GM12892 (cell line): ENCODE results near the gene TMEM132E.

ENCODE experiments used
- DNase-seq: peaks from one replicate; pipeline ENCODE4 v3.0.0; 2011; ENCODE audit not compliant: insufficient read length
- FAIRE-seq: peaks from 2 replicates; lab custom pipeline; 2011; peaks lifted over from hg19 to GRCh38; lab: Jason Lieb, UNC
- POLR2A ChIP-seq: IDR thresholded peaks from 2 replicates; pipeline ENCODE4 v1.6.1; 2011; ENCODE audit warnings: low read depth, low read length, control low read depth
- POLR2AphosphoS5 ChIP-seq: IDR thresholded peaks from 2 replicates; pipeline ENCODE4 v1.6.1; 2011; ENCODE audit warnings: low read depth, low read length, control low read depth
- TAF1 ChIP-seq: IDR thresholded peaks from 2 replicates; pipeline ENCODE4 v1.6.1; 2011; ENCODE audit warnings: low read depth, mild to moderate bottlenecking, control low read depth, low read length, borderline replicate concordance

Gene TMEM132E

DNA sequence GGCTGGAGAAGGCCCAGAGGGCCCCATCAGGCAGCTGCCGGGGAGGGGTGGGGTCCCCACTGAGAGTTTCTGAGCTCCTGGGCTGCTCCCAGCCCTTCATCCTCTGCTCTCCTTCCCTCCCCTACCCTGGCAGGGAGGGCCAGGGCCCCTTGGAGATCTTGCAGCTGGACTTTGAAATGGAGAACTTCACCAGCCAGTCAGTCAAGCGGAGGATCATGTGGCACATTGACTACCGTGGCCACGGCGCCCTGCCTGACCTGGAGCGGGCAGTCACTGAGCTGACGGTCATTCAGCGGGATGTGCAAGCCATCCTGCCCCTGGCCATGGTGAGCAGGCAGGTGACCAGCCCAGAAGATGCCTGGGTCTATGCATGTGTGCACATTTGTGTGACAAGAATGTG, 49.5 kb downstream of the TMEM132E start:
- FAIRE-seq (no peak), DNase-seq (no peak)
- no peak for TF ChIP-seq POLR2A
- TF ChIP-seq POLR2AphosphoS5 = no peak
- TF ChIP-seq TAF1 = no peak

DNA sequence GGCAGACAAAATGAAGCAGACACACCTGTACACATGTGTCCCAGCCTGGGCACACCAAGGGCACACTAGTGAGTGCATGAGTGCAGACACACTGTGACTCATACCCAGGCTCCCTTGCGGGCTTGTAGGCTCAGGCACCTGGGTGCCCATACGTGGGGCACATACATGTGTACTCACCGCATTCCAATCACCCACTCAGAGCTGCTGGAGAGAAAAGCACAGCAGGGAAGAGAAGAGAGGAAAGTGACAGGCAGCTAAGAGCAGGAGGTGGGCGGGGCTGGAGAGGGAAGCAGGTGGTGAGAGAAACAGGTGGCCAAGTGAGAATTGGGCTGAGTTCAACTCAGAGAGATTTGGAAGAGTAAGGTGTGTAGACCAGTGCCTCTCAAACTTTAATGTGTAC, 54.0 kb downstream of the TMEM132E start:
- DNase-seq = no peak
- TF ChIP-seq POLR2AphosphoS5 (no peak), TAF1 (no peak), POLR2A (no peak)
- no peak for FAIRE-seq

DNA sequence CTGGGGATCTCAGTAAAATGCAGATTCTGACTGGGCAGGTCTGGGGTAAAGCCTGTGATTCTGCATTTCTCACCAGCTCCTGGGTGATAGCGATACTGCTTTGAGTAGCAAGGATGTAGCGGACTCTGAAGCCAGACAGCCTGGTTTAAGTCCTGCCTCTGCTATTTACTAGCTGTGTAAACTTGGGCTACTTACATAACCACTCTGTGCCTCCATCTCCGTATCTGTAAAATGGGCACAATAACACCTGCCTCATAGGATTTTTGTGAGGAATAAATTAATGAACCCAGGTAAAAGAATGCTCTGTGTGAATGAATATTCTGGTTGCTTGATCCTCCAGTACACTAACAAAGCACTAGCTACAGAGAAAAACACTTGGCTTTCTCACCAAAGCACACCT, 54.4 kb downstream of the TMEM132E start:
- FAIRE-seq (no peak), DNase-seq (no peak)
- TF ChIP-seq POLR2A (no peak), POLR2AphosphoS5 (no peak), TAF1 (no peak)

DNA sequence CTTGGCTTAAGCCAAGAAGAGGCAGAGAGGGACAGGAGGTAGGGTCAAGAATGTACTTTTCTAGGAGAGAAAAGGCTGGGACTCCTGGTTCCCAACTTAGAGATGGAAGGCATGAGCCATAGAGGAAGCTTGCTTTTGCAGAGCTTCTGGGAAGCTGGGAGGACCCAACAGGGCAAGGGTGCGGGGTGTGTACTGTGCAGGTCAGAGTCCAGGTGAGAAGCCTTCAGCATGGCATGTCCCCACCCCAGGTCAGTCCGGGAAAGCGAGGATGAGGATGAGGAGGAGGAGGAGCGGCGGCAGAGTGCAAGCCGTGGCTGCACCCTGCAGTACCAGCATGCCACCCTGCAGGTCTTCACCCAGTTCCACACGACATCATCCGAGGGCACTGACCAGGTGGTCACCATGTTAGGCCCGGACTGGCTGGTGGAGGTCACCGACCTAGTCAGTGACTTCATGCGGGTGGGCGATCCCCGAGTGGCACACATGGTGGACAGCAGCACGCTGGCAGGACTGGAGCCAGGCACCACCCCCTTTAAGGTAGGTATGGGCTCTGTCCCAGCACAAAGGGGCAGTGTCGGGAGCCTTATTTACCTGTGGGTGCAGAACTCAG, 55.3 kb downstream of the TMEM132E start:
- TF ChIP-seq POLR2A (no peak), POLR2AphosphoS5 (no peak), TAF1 (no peak)
- no peak for FAIRE-seq
- DNase-seq = no peak

DNA sequence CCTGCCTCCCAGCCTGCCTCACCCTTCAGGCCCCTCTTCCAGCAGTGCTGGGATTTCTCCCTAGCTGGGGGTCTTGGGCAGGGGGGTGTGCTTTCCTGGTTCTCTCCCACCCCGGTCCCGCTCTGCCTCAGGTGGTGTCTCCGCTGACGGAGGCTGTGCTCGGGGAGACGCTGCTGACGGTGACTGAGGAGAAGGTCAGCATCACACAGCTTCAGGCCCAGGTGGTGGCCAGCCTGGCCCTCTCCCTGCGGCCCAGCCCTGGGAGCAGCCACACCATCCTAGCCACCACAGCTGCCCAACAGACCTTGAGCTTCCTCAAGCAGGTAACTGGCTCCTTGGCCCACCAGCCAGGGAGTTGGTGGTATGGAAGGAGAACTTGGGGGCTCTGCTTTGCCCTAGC, 56.5 kb downstream of the TMEM132E start:
- no peak for TF ChIP-seq TAF1
- TF ChIP-seq POLR2A = no peak
- TF ChIP-seq POLR2AphosphoS5 = no peak
- DNase-seq (no peak), FAIRE-seq (no peak)

DNA sequence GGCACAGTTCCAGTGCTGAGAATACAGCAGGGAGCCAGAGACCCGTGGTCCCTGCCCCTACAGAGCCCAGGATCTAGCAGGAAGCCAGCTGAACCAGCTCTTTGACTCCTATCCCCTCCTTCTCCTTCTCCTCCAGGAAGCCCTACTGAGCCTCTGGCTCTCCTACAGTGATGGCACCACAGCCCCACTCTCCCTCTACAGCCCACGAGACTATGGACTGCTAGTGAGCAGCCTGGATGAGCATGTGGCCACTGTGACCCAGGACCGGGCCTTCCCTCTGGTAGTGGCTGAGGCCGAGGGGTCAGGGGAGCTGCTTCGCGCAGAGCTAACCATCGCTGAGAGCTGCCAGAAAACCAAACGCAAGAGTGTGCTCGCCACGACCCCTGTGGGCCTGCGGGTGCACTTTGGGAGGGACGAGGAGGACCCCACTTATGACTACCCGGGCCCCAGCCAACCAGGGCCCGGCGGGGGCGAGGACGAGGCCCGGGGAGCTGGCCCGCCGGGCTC, 57.7 kb downstream of the TMEM132E start:
- TF ChIP-seq POLR2A = no peak
- TF ChIP-seq TAF1 = no peak
- TF ChIP-seq POLR2AphosphoS5 = no peak
- no peak for DNase-seq
- no peak for FAIRE-seq

DNA sequence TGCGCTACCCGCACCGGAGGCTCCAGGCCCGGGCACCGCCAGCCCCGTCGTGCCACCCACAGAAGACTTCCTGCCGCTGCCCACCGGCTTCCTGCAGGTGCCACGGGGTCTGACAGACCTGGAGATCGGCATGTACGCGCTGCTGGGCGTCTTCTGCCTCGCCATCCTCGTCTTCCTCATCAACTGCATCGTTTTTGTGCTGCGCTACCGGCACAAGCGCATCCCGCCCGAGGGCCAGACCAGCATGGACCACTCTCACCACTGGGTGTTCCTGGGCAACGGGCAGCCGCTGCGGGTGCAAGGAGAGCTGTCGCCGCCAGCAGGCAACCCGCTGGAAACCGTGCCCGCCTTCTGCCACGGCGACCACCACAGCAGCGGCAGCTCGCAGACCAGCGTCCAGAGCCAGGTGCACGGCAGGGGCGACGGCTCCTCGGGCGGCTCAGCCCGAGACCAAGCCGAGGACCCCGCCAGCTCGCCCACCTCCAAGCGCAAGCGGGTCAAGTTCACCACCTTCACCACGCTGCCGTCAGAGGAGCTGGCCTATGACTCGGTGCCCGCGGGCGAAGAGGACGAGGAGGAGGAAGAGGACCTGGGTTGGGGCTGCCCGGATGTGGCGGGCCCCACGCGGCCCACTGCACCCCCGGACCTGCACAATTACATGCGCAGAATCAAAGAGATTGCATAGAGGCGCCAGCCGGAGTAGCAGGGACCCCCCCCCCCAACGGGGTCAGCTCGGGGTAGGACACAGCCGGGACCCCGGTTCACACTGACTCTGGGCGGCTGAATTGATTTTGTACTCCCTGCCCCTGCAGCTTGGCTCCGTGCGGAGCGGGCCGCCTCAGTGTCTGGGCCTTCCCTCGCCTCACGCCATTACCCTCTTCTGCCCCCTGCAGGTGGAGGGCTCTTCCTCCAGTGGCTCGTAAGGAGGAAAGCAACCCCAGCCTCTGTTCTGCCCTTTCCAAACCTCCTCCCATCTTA, 58.5 kb downstream of the TMEM132E start:
- peak; percentile 82 for DNase-seq
- TF ChIP-seq POLR2A (no peak), TAF1 (no peak), POLR2AphosphoS5 (no peak)
- FAIRE-seq = peak; percentile 85

DNA sequence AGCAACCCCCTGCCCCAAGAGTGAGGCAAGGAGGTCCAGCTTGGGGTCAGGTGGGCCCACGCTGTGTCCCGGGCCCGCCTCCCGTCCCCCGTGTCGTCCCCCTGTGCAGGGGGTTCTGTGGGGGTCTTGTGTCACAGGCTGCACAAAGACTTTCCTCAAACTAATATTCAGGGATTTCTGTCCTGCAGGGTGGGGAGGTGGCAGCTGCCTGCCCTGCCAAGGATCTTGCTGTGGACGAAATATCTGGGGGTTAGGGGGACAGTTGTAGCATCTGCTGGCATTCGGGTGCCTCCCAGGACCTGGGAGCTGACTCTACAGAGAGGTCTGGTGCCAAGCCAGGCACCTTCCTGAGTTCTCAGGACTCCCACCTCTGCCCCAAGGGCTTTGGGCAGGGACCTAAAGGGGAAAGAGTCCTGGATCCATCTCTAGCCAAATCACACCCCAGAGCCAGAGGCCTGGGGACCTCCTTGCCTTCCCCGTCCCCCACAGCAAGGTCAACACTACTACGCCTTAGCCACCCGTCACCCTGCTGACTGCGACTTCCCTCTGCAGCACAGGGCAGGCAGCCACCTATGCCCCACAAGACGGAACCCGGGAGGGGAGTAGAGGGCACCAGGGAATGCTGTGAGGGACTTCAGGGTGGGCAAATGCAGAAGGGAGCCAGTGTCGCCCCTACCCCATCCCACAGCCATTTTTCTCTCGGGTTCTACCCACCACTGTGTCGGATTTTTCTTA, 59.3 kb downstream of the TMEM132E start:
- TF ChIP-seq POLR2A (no peak), POLR2AphosphoS5 (no peak), TAF1 (no peak)
- no peak for DNase-seq
- no peak for FAIRE-seq

DNA sequence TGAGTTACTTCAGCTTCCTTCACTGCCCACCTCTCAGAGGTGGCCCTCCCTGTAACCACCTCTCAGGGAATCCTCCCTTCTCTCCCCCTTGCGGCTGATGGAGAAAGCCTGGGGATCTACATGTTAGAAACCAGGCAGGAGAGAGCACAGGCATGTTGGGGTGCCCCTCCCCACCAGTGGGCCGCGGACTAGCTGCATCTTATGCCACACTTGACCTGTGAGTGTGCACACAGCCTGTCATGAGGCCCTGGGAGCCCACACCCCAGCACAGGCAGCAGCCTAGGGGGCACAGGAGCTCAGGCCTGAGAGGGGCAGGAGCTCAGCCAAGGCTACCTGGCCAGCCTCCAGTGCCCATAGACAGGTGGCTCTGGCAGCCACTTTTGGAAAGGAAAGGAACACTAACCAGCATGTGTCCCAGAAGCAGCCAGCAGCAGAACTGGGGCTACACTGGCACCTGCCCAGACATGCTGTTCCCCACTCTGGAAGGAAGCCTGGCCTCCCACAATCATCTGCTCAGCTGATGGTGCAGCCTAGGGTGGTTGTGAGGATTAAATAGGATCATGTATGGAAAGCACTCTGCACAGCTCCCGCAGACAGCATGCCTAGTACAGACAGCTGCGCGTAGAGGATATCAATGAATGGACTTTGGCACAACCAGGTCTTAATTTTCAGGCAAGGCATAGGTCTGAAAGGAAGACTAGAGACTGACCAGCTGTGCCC, 60.5 kb downstream of the TMEM132E start:
- DNase-seq (no peak), FAIRE-seq (no peak)
- TF ChIP-seq TAF1 = no peak
- no peak for TF ChIP-seq POLR2A
- TF ChIP-seq POLR2AphosphoS5 = no peak

DNA sequence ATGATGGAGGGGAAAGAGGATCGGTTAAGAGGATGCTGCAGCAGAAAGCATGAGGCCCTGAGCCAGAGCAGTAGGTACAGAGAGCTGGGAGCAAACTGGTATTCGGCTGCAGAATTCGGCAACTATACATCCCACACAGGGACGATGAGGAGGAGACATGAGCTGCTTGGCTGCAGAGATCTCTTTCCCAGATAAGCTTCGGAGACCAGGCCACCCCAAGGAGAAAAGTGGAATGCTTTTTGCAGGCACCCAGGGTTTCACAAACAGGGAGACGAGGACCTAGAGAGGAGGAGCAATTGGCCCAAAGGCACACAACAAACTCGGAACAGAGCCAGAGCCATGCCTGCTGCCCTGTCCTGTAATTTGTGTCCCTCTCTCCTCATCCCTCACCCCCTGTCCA, 62.0 kb downstream of the TMEM132E start:
- DNase-seq = no peak
- FAIRE-seq = no peak
- TF ChIP-seq POLR2A (no peak), POLR2AphosphoS5 (no peak), TAF1 (no peak)
